Measurements from ENCODE around the gene STAMBP.
"Not testable (repeated sequence)": the region's sequence is repeated elsewhere in the genome, so short reads cannot be mapped to it uniquely, and the experiment has no call there.

Gene STAMBP

DNA sequence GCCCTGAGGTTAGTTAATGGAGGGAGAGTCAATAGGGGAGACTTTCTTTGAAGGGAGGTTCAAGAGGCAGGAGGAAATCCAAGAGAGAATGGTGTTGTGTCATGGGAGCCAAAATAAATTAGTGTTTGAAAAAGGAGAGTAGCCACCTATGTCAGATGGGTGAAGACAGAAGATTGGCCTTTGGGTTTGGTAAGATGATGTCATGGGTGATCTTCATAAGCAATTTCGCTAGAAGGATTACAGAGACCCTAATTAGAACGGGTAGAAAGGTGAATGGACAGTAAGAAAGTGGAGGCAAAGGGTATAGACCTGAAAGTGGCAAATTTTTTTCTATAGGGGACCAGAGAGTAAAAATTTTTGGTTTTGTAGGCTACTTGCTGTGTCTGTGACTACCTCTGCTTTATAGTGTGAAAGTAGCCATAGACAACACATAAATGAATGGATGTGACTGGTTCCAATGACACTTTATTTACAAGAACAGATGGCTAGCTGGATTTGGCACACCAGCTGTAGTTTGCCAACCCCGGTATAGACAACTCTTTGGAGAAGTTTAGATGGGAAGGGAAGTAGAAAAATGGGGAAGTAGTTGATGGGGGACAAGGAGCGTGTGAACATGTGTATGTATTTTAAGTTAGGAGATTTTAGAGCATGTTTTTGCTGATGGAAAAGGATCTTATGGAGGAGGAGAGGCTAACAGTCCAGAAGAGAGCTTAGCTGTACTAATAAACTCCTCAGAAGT, 9.3 kb downstream of the STAMBP start:
- DNase-seq, result no peak

- DNase-seq, result no peak
Observed at GRCh38 chr2:73838889-73839534, 10.3 kb downstream of the STAMBP start.

GRCh38 chr2:73839653-73840411, 11.1 kb downstream of the STAMBP start:
- no peak for DNase-seq

GRCh38 chr2:73841912-73842738, 13.4 kb downstream of the STAMBP start:
- no peak for DNase-seq

GRCh38 chr2:73842739-73843019, 13.9 kb downstream of the STAMBP start:
- DNase-seq, result no peak

- no peak for DNase-seq
Observed at GRCh38 chr2:73844087-73844486, 15.3 kb downstream of the STAMBP start.

DNA sequence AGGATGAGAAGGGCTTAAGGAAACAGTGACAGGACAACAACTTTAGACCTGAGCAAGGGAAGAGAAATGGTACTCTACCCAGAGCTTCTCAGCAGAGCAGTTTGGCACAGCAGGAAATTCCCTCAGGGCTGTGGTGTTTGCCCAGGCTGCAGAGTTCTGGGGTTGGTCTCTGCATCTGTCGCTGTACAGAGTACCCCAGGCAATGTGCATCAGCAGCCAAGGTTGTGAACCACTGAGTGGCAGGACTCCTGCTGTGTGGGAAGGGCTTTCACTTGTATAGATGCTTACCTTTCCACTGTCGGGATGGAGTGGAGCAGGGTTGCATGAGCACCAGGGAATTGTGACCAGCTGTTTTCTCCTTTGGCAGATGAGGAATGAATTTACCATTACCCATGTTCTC, 21.2 kb downstream of the STAMBP start:
- DNase-seq, result no peak

GRCh38 chr2:73851274-73851673, 22.5 kb downstream of the STAMBP start:
- no peak for DNase-seq

- DNase-seq, result no peak
Observed at GRCh38 chr2:73852020-73852419, 23.3 kb downstream of the STAMBP start.

DNA sequence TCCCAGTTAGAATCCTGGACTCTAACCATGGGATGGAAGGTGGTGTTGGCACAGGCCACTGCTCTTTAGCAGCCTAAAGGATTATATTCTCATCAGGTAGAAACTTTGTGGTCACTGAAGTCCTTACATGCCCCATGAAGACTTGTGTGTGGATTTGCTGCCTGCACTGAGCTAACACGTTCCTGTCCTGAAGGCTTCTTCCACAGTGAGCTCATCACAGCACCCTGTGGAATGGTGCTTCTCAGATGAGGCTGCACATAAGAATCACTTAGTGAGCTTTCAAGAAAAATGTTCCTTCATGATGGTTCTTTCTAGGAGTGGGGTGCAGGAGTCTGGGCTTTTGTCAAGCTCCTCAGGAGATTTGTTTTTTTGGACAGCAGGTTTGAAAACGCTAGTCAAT, 26.8 kb downstream of the STAMBP start:
- no peak for DNase-seq

GRCh38 chr2:73856214-73856613, 27.5 kb downstream of the STAMBP start:
- DNase-seq, result no peak

DNA sequence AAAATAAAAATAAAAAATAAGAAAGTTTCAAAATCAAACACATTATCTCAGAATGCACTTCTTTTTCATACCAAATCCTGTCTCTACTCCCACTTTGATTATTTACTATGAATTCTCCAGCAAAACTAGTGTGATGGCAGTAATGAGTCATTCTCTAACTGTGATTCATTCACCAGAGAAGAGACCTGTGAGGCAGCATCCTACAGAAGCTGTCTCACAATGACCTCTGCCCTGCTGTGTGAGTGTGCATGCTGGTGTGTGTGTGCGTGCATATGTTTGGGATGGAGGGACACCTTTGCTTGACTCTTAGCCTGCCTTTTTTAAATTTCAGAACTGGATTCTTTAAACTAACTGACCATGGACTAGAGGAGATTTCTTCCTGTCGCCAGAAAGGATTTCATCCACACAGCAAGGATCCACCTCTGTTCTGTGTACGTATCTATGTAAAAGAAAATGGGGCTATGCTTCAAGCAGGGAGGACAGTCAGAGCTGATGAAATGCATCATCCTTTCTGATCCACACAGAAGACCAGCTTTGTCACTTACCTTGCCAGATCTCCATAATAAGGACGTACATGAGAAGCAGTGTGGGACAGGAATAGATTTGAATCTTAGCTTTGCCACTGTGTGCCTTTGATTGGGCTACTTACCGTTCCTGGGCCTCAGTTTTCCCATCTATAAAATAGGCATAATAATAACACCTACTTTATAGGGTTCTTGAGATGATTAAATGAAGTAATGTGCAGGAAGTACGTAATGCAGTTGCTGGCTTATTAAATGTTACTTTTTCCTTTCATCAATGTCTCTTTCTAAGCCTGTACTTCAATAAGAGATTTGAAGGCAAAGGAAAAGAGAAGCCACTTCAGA, 31.2 kb downstream of the STAMBP start:
- peak; percentile 28 for DNase-seq

DNA sequence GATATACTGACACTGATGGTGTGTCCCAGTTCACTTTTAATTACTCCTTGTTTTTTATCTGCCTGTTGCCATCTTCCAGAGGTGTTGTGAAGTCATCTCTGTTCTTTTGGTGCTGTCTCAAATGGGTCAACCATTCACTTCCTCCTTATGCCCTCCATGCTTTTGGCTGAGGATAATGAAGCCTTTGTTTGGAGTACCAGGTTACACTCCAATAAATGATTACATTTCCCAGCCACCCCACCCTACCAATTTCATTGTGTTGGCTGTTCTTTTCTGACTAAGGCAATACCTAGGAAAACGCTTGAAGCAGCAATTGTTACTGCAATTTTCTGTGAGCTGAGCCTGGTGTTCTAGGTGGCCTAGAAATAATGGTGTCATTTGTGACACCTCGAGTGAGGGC, 34.2 kb downstream of the STAMBP start:
- DNase-seq, result no peak

DNA sequence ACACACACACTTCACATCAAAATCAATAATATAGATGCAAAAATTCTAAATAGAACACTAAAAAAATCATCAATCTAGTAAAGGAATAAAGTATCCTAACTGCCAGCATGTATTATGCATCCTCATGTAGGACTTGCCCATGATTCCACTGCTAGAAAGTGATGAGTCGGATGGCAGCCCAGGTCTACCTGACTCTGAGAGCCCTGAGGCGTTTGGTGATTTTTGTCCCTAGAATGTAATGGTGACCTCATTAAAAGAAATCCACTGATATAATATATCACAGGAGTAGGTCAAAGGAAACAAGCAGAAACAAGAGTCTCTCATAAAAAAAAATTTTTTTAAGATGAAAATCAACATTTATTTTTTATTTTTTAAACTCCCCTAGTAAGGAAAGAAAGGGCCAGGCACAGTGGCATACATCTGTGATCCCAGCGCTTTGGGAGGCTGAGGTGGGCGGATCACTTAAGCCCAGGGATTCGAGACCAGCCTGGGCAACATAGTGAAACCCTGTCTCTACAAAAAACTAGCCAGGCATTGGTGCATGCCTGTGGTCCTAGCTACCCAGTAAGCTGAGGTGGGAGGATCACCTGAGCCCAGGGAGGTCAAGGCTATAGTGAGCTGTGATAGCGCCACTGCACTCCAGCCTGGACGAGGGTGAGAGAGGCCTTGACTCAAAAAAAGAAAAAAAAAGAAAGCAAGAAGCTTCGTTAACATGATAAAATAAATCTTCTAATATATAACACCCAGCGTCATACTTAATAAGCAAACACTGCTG, 39.6 kb downstream of the STAMBP start:
- no peak for DNase-seq

- DNase-seq, result no peak
Observed at GRCh38 chr2:73870084-73870483, 41.3 kb downstream of the STAMBP start.

DNA sequence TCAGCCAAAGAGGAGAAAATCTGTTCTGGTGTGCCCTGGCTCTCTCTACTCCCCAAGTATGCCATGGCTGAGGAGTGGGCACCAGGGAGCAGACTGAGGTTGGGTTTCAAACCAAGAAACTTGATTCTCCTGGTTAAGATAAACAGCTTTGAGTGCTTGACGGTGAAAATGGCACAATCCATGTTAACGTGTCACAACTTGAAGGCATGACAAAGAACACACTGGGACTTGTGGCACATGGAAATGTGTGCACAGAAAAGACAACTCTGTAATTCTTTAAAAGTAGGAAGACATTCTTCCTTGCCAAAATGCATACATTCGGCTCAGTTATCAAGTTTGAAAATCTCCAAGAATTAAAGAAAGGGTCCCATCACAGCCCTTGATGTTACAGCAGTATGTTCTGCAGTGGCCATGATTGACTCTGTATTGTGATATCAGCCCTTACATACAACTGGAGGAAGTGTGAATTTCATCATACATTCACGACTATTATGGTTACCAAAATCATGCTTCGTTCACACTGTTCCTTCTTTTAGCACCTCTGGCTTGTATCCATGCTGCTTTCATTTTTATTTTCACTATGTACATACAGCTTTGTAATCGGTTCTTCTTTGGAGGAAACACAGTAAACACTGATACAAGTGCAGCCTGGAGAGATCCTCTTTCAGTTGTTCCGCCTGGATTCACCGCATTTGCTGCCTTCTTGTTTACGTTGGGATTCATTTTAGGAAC, 48.5 kb downstream of the STAMBP start:
- no peak for DNase-seq

DNA sequence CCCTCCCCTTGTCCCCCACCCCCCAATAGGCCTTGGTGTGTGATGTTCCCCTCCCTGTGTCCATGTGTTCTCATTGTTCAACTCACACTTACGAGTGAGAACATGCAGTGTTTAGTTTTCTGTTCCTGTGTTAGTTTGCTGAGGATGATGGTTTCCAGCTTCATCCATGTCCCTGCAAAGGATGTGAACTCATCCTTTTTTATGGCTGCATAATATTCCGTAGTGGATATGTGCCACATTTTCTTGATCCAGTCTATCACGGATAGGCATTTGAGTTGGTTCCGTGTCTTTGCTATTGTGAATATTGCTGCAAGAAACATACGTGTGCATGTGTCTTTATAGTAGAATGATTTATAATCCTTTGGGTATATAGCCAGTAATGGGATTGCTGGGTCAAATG, 49.2 kb downstream of the STAMBP start:
- not testable (repeated sequence) for DNase-seq

GRCh38 chr2:73885406-73885805, 56.6 kb downstream of the STAMBP start:
- DNase-seq, result no peak

- no peak for DNase-seq
Observed at GRCh38 chr2:73886357-73886756, 57.6 kb downstream of the STAMBP start.

- DNase-seq, result not testable (repeated sequence)
Observed at GRCh38 chr2:73887596-73888353, 59.0 kb downstream of the STAMBP start.

Measured in NK-92 treated with Interleukin-12 subunit alpha and Interleukin-12 subunit beta, amount 100 ng/mL, for 24 hours (cell line).